ENCODE results near the gene CDC14B. TPM values are rescaled to one million over a fixed set of nuclear protein-coding genes. Genes with fewer than 3 reads are reported as not detected.

The CDC14B gene
- total and polyA plus RNA-seq, 7 donors, result 0.87 to 10.7 (median 2.6) TPM

DNA sequence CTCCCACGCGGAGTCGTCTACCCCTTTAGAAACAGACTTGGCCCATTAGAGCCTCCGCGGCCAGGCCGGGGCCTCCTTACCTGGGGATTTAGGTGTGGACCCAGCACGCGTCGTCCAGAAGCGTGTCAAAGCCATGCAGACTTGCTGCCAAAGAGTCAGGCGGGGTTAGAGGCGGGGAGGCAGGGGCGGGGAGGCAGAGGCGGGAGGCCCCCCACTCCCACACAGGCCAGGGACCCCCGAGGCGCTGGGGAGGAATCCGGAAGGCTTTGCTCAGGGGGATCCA is 122.6 kb downstream of the CDC14B start:
- Histone ChIP-seq H3K4me1 (no peaks in the 10 kb centered on the region), H3K27me3 (ENCODE audit: insufficient read depth in 3 of 3, low read length in 2 of 3) (no peaks in the 10 kb centered on the region), H3K27ac (no peak overlapping the region), H3K36me3 (ENCODE audit: insufficient read depth in 1 of 2, low read depth in 1 of 2) (peaks cover 0 to 7% of the 10 kb centered on the region in 2 donors), H3K4me3 (no peak overlapping the region), H3K9me3 (no peaks in the 10 kb centered on the region)
- WGBS, 3 donors, result 89 to 94% (median 93%) methylated on average over 17 of the region's 17 CpGs
- DNase-seq (no peak), ATAC-seq (no peak)
- intact Hi-C loops (cut with DNase I), result no loop called here
- TF ChIP-seq, protein P1, sequence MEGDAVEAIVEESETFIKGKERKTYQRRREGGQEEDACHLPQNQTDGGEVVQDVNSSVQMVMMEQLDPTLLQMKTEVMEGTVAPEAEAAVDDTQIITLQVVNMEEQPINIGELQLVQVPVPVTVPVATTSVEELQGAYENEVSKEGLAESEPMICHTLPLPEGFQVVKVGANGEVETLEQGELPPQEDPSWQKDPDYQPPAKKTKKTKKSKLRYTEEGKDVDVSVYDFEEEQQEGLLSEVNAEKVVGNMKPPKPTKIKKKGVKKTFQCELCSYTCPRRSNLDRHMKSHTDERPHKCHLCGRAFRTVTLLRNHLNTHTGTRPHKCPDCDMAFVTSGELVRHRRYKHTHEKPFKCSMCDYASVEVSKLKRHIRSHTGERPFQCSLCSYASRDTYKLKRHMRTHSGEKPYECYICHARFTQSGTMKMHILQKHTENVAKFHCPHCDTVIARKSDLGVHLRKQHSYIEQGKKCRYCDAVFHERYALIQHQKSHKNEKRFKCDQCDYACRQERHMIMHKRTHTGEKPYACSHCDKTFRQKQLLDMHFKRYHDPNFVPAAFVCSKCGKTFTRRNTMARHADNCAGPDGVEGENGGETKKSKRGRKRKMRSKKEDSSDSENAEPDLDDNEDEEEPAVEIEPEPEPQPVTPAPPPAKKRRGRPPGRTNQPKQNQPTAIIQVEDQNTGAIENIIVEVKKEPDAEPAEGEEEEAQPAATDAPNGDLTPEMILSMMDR (IDR thresholded peaks at IDR 0.05), result no peak

DNA sequence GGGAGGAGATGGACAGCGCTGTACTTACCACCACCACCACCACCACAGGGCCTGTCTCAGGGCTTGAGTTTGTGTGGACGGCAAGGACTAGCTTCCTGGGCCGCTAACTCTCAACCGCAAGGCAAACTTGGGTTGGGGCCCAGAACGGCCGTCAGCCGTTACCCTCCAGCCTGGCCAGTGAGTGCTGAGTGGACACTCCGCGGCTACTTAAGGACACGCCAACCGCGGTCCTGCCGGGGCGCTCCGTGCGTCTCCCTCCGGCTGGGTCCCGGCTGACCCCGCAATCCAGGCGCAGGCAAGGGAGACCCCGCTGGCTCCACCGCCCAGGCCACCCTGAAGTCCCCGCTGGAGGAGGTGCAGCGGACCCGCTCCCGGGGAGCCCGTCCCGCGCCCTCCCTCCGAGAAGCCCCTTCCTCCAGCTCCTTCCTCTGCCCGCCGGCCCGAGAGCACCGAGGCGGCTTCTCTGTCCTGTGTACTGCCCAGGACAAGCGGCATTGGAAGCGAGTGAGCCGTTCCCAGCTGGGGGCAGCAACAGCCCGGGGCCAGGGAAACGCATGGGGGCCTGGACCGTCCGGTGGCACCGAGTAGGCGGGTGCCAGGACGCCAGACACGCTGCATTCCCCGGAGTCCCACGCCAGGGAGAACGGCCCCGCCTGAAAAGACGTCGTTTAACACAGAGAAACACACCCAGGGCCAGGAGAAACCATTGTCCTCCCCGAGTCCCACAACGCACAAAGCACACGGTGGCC is 123.1 kb downstream of the CDC14B start:
- Histone ChIP-seq H3K9me3 (no peaks in the 10 kb centered on the region), H3K36me3 (ENCODE audit: insufficient read depth in 1 of 2, low read depth in 1 of 2) (peaks cover 0 to 8% of the 10 kb centered on the region in 2 donors), H3K4me1 (no peaks in the 10 kb centered on the region), H3K27me3 (ENCODE audit: insufficient read depth in 3 of 3, low read length in 2 of 3) (no peaks in the 10 kb centered on the region), H3K27ac (no peak overlapping the region), H3K4me3 (no peak overlapping the region)
- WGBS, 3 donors, result 95% methylated on average over 45 to 55 of the region's 55 CpGs
- ATAC-seq (no peak), DNase-seq (no peak)
- intact Hi-C loops (cut with DNase I), result no loop called here
- TF ChIP-seq, protein P1 (IDR thresholded peaks at IDR 0.05), result no peak

DNA sequence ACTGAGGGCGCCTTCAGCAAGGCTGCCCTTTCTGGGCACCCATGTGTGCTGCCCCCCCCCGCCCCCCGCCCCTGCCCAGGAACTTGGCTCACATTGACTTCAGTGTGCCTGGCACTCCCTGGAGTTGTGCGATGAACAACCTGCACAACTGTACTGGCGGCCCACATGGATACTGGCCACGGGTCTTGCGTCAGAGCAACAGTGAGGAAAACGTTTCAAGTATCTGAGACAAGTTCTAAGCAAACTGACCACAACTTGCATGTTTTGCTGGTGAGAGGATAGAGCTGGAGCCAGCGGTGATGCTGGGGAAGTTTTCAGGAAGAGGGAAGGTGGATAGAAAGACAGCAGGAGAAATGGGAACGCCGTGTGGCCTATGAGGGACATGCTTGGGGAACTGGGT is 124.3 kb downstream of the CDC14B start:
- TF ChIP-seq, protein P1 (IDR thresholded peaks at IDR 0.05), result no peak
- no peaks in the 10 kb centered on the region for H3K9me3 ChIP-seq
- no peak overlapping the region for H3K4me3 ChIP-seq
- H3K27me3 ChIP-seq (ENCODE audit: insufficient read depth in 3 of 3, low read length in 2 of 3), result no peaks in the 10 kb centered on the region
- ATAC-seq, result peak in 1 of 4 donors; percentile 51
- WGBS, 3 donors, result 87 to 92% (median 90%) methylated on average over 11 of the region's 11 CpGs
- DNase-seq, result peak in 1 of 2 donors; percentile 48
- H3K4me1 ChIP-seq, result no peaks in the 10 kb centered on the region
- peaks cover 0 to 20% of the 10 kb centered on the region in 2 donors for H3K36me3 ChIP-seq (ENCODE audit: insufficient read depth in 1 of 2, low read depth in 1 of 2)
- no peak overlapping the region for H3K27ac ChIP-seq
- intact Hi-C loops (cut with DNase I), result no loop called here

DNA sequence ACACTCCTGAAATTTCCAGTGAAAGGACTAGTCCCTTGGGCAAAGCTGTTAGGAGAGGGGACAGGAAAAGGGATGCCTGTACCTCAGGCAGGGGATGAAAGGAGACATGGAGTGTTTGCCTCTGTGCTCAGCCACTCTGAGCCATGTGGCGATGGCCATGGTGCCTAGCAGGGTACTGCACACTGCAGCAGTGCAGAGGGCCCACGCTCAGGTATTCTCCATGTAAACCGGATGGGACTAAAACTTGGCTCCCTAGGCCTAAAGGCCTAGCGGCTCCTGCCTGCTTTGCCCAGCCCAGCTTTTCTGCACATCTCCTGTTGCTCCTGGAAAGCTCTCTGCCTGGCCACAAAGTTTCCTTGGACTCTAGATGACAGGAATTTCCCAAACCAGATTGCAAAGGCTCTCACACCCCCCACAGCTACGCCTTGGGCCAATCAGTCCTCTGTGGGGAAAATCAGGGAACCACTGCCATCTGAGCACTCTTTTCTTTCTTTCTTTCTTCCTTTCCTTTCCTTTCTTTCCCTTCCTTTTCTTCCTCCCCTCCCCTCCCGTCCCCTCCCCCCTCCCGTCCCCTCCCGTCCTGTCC is 125.3 kb downstream of the CDC14B start:
- Histone ChIP-seq H3K36me3 (ENCODE audit: insufficient read depth in 1 of 2, low read depth in 1 of 2) (peaks cover 0 to 30% of the 10 kb centered on the region in 2 donors), H3K27me3 (ENCODE audit: insufficient read depth in 3 of 3, low read length in 2 of 3) (no peaks in the 10 kb centered on the region), H3K9me3 (no peaks in the 10 kb centered on the region), H3K27ac (no peak overlapping the region), H3K4me1 (no peaks in the 10 kb centered on the region), H3K4me3 (no peak overlapping the region)
- WGBS, 3 donors, result 85 to 86% (median 86%) methylated on average over 7 to 8 of the region's 8 CpGs
- ATAC-seq, result no peak
- intact Hi-C loops (cut with DNase I), result no loop called here
- DNase-seq, result no peak
- TF ChIP-seq, protein P1 (IDR thresholded peaks at IDR 0.05), result no peak
